Cardiac septum (tissue), 1 donor: ENCODE data around the gene PPIC. TPM values are rescaled to one million over a fixed set of nuclear protein-coding genes. Genes with fewer than 3 reads are reported as not detected.
"Not testable (repeated sequence)": the region's sequence is repeated elsewhere in the genome, so short reads cannot be mapped to it uniquely, and the experiment has no call there.

Source experiments
- DNase-seq: peaks from one replicate; pipeline ENCODE4 v3.0.0-alpha.2; 2020; ENCODE audit warnings: low spot score
- intact Hi-C: fragments of 100-400 bp; cut with DNase I; formaldehyde crosslinking; loops from one replicate; pipeline ENCODE4 v1.14.0; 2022
- total RNA-seq: library from RNA; stranded (reverse); fragmentation: NEBNext Ultra II Directional; extraction: Animal tissue kit (Norgen Biotek cat#: 25700); gene quantifications from one replicate; pipeline ENCODE4 v1.2.1, GENCODE V29; 2021
- donor health status: DM: no; HTN: no; CAD: no.

Gene PPIC
- total RNA-seq, 1 donor from 2014 or later = 40.0 TPM

GRCh38 chr5:122973759-122974158, 62.8 kb downstream of the PPIC start:
- intact Hi-C loops, DNase-seq: not testable (repeated sequence)

Other genes starting within 250 kb of the PPIC start
- 14.0 TPM for gene SNX24, start 191.1 kb downstream of the PPIC start, total RNA-seq
- gene PRDM6, start 52.5 kb upstream of the PPIC start, total RNA-seq = 1.6 TPM